Hair follicle dermal papilla cell (primary cell): ENCODE measurements around the gene ALG1L2. TPM values are rescaled to one million over a fixed set of nuclear protein-coding genes. Genes with fewer than 3 reads are reported as not detected.

Source experiments
- total RNA-seq: library from RNA; depleted of rRNA; stranded (reverse); fragments of >200 nt; gene quantifications from 2 replicates; pipeline ENCODE4 v1.2.3, GENCODE V29; 2012

ALG1L2 gene, protein sequence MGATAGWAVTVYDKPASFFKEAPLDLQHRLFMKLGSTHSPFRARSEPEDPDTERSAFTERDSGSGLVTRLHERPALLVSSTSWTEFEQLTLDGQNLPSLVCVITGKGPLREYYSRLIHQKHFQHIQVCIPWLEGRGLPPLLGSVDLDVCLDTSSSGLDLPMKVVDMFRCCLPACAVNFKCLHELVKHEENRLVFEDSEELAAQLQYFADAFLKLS
- not detected in 2 replicates for total RNA-seq

GRCh38 chr3:130081351-130081881, at the start of gene ALG1L2:
Gene ALG1L2 (plus strand): TSS chr3:130081831. CDS start chr3:130082017, 186 bp downstream.

Other genes with a start within 250 kb of the ALG1L2 start
- 19.1 and 20.0 TPM in 2 replicates for gene TMCC1, start 188.1 kb upstream of the ALG1L2 start, total RNA-seq
- not detected in 2 replicates for gene TRH, start 107.1 kb upstream of the ALG1L2 start, total RNA-seq